Karpas-422 (cell line): Measurements from ENCODE around the gene ROBO4. TPM values are rescaled to one million over a fixed set of nuclear protein-coding genes. Genes with fewer than 3 reads are reported as not detected.

ENCODE experiments used
- DNase-seq: peaks from one replicate; pipeline ENCODE4 v3.0.0-alpha.2; 2015
- H2AFZ ChIP-seq: fragments of 200-600 bp; sonication (generic); 2 replicates; pipeline ENCODE4 v1.6.1; 2014; ENCODE audit warnings: antibody characterized with exemption, low read length, mixed read lengths
- H3K27ac ChIP-seq: fragments of 200-600 bp; sonication (generic); 2 replicates; pipeline ENCODE4 v1.5.1; 2014; ENCODE audit warnings: mild to moderate bottlenecking, low read length, moderate library complexity
- H3K27me3 ChIP-seq: fragments of 200-600 bp; sonication (generic); 2 replicates; pipeline ENCODE4 v1.6.1; 2014; ENCODE audit warnings: low read length, mixed read lengths
- H3K36me3 ChIP-seq: fragments of 200-600 bp; sonication (generic); 2 replicates; pipeline ENCODE4 v1.6.1; 2014; ENCODE audit warnings: low read length, mixed read lengths; ENCODE audit not compliant: insufficient read depth
- H3K4me1 ChIP-seq: fragments of 200-600 bp; sonication (generic); 2 replicates; pipeline ENCODE4 v1.6.1; 2014; ENCODE audit warnings: mild to moderate bottlenecking, low read length, mixed read lengths
- H3K4me2 ChIP-seq: fragments of 200-600 bp; sonication (generic); 2 replicates; pipeline ENCODE4 v1.6.1; 2014; ENCODE audit warnings: low read length, low read depth, mild to moderate bottlenecking; ENCODE audit not compliant: poor library complexity, severe bottlenecking
- H3K4me3 ChIP-seq: fragments of 200-600 bp; sonication (generic); 2 replicates; pipeline ENCODE4 v1.5.1; 2014; ENCODE audit warnings: mild to moderate bottlenecking, antibody characterized with exemption, low read length, mixed read lengths
- H3K79me2 ChIP-seq: fragments of 200-600 bp; sonication (generic); 2 replicates; pipeline ENCODE4 v1.6.1; 2014; ENCODE audit warnings: mild to moderate bottlenecking, low read length, mixed read lengths
- H3K9ac ChIP-seq: fragments of 200-600 bp; sonication (generic); 2 replicates; pipeline ENCODE4 v1.6.0; 2014; ENCODE audit warnings: low read length
- H3K9me2 ChIP-seq: fragments of 200-600 bp; sonication (generic), shearing (Covaris generic); replicated peaks from 2 replicates; pipeline ENCODE4 v1.6.0; 2014; ENCODE audit warnings: mild to moderate bottlenecking, low read length, moderate library complexity; ENCODE audit not compliant: insufficient read depth
- H3K9me3 ChIP-seq: fragments of 300-700, 200-600 bp; sonication (generic); 2 replicates; pipeline ENCODE4 v1.6.1; 2014; ENCODE audit warnings: low read length, mixed read lengths
- H4K20me1 ChIP-seq: fragments of 200-600 bp; sonication (generic); 2 replicates; pipeline ENCODE4 v1.6.1; 2014; ENCODE audit warnings: mild to moderate bottlenecking, antibody characterized with exemption, low read length, low read depth; ENCODE audit not compliant: insufficient read depth
- total RNA-seq: library from RNA; depleted of rRNA; stranded (reverse); fragments of >200 nt; shearing (Covaris generic); gene quantifications from 2 replicates; pipeline ENCODE4 v1.2.3, GENCODE V29; 2014; ENCODE audit warnings: low replicate concordance

Gene ROBO4
- total RNA-seq, 1 experiment from 2014 or later, result not detected

DNA sequence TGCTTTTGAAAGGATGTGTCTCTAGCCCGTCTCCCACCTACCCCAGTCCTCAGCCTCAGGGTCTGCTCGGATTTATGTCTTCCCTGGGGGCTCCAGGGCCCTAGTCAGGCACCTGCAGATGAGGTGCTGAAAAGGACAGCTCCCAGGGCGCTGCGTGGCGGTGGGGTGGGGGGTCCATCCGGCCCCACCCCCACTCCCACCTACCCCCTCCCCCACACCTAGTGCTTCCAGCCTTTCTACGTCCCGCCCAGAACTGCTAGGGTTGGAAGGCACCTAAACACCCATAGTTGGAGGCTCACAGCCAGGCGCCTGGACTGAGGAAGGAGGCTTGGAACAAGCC, 33.9 kb downstream of the ROBO4 start:
- Histone ChIP-seq H4K20me1 (no peaks in the 10 kb centered on the region), H3K36me3 (no peaks in the 10 kb centered on the region), H2AFZ (no peak overlapping the region), H3K27me3 (no peaks in the 10 kb centered on the region), H3K9me3 (no peaks in the 10 kb centered on the region), H3K4me3 (no peak overlapping the region), H3K79me2 (no peaks in the 10 kb centered on the region), H3K27ac (no peak overlapping the region), H3K9ac (no peak overlapping the region), H3K4me1 (no peaks in the 10 kb centered on the region), H3K9me2 (no peaks in the 10 kb centered on the region), H3K4me2 (no peak overlapping the region)
- DNase-seq, result no peak

GRCh38 chr11:124863137-124863825, 34.4 kb downstream of the ROBO4 start:
- H3K4me3 ChIP-seq, result no peak overlapping the region
- no peak overlapping the region for H3K4me2 ChIP-seq
- no peak overlapping the region for H2AFZ ChIP-seq
- no peaks in the 10 kb centered on the region for H3K9me2 ChIP-seq
- no peaks in the 10 kb centered on the region for H3K79me2 ChIP-seq
- H3K9me3 ChIP-seq, result no peaks in the 10 kb centered on the region
- no peaks in the 10 kb centered on the region for H3K4me1 ChIP-seq
- H3K27me3 ChIP-seq, result no peaks in the 10 kb centered on the region
- H4K20me1 ChIP-seq, result no peaks in the 10 kb centered on the region
- no peak overlapping the region for H3K27ac ChIP-seq
- no peak for DNase-seq
- no peak overlapping the region for H3K9ac ChIP-seq
- H3K36me3 ChIP-seq, result no peaks in the 10 kb centered on the region

- Histone ChIP-seq H3K4me1 (no peaks in the 10 kb centered on the region), H3K9ac (no peak overlapping the region), H3K4me2 (no peak overlapping the region), H3K27me3 (no peaks in the 10 kb centered on the region), H3K4me3 (no peak overlapping the region), H3K27ac (no peak overlapping the region), H3K36me3 (no peaks in the 10 kb centered on the region), H3K79me2 (no peaks in the 10 kb centered on the region), H2AFZ (no peak overlapping the region), H4K20me1 (no peaks in the 10 kb centered on the region), H3K9me2 (no peaks in the 10 kb centered on the region), H3K9me3 (no peaks in the 10 kb centered on the region)
- DNase-seq, result no peak
These were observed 36.0 kb downstream of the ROBO4 start for GRCh38 chr11:124861670-124862069.

- Histone ChIP-seq H2AFZ (no peak overlapping the region), H3K9me2 (no peaks in the 10 kb centered on the region), H4K20me1 (no peaks in the 10 kb centered on the region), H3K27me3 (no peaks in the 10 kb centered on the region), H3K79me2 (no peaks in the 10 kb centered on the region), H3K4me1 (no peaks in the 10 kb centered on the region), H3K27ac (no peak overlapping the region), H3K36me3 (no peaks in the 10 kb centered on the region), H3K4me2 (no peak overlapping the region), H3K9me3 (no peaks in the 10 kb centered on the region), H3K4me3 (no peak overlapping the region), H3K9ac (no peak overlapping the region)
- DNase-seq, result no peak
These were observed 38.5 kb downstream of the ROBO4 start for GRCh38 chr11:124859171-124859570.

- no peaks in the 10 kb centered on the region for H3K79me2 ChIP-seq
- no peaks in the 10 kb centered on the region for H3K9me3 ChIP-seq
- H3K9ac ChIP-seq, result no peak overlapping the region
- H3K27me3 ChIP-seq, result no peaks in the 10 kb centered on the region
- H3K27ac ChIP-seq, result no peak overlapping the region
- no peak for DNase-seq
- no peaks in the 10 kb centered on the region for H3K4me1 ChIP-seq
- no peaks in the 10 kb centered on the region for H3K9me2 ChIP-seq
- no peak overlapping the region for H3K4me2 ChIP-seq
- no peak overlapping the region for H2AFZ ChIP-seq
- no peaks in the 10 kb centered on the region for H4K20me1 ChIP-seq
- H3K36me3 ChIP-seq, result no peaks in the 10 kb centered on the region
- no peak overlapping the region for H3K4me3 ChIP-seq
These were observed 51.5 kb downstream of the ROBO4 start for GRCh38 chr11:124846070-124846673.

- Histone ChIP-seq H2AFZ (no peak overlapping the region), H3K9me2 (no peaks in the 10 kb centered on the region), H4K20me1 (no peaks in the 10 kb centered on the region), H3K27ac (no peak overlapping the region), H3K9ac (no peak overlapping the region), H3K79me2 (no peaks in the 10 kb centered on the region), H3K4me2 (no peak overlapping the region), H3K36me3 (no peaks in the 10 kb centered on the region), H3K27me3 (no peaks in the 10 kb centered on the region), H3K9me3 (no peaks in the 10 kb centered on the region), H3K4me3 (no peak overlapping the region), H3K4me1 (no peaks in the 10 kb centered on the region)
- DNase-seq, result no peak
These were observed 53.0 kb downstream of the ROBO4 start for GRCh38 chr11:124844664-124845079.

GRCh38 chr11:124843616-124843910, 54.1 kb downstream of the ROBO4 start:
- Histone ChIP-seq H3K4me2 (no peak overlapping the region), H3K9me2 (no peaks in the 10 kb centered on the region), H3K9ac (no peak overlapping the region), H3K79me2 (no peaks in the 10 kb centered on the region), H3K27ac (no peak overlapping the region), H3K4me1 (no peaks in the 10 kb centered on the region), H3K9me3 (no peaks in the 10 kb centered on the region), H4K20me1 (no peaks in the 10 kb centered on the region), H3K4me3 (no peak overlapping the region), H3K27me3 (no peaks in the 10 kb centered on the region), H2AFZ (no peak overlapping the region), H3K36me3 (no peaks in the 10 kb centered on the region)
- no peak for DNase-seq

GRCh38 chr11:124842305-124842704, 55.4 kb downstream of the ROBO4 start:
- H3K27me3 ChIP-seq, result no peaks in the 10 kb centered on the region

More at GRCh38 chr11:124842305-124842704, 55.4 kb downstream of the ROBO4 start:
- H3K27ac ChIP-seq, result no peak overlapping the region
- no peaks in the 10 kb centered on the region for H3K9me2 ChIP-seq
- H3K9me3 ChIP-seq, result no peaks in the 10 kb centered on the region
- no peak overlapping the region for H3K4me2 ChIP-seq
- H3K4me3 ChIP-seq, result no peak overlapping the region
- H3K79me2 ChIP-seq, result no peaks in the 10 kb centered on the region
- H3K36me3 ChIP-seq, result no peaks in the 10 kb centered on the region
- H4K20me1 ChIP-seq, result no peaks in the 10 kb centered on the region
- H3K4me1 ChIP-seq, result no peaks in the 10 kb centered on the region
- no peak for DNase-seq
- no peak overlapping the region for H3K9ac ChIP-seq
- H2AFZ ChIP-seq, result no peak overlapping the region
